Head of caudate nucleus (tissue), 42 donors: Measurements from ENCODE around the gene VAV1.
A peak's percentile ranks its signal among the peaks of the same experiment; 100 is the strongest.
"Not testable (repeated sequence)": the region's sequence is repeated elsewhere in the genome, so short reads cannot be mapped to it uniquely, and the experiment has no call there.

Experiments used
- DNase-seq, 42 donors: peaks; one replicate each; pipeline versions ENCODE4 v3.0.0 to v3.0.0-alpha.2; 2020 to 2021; ENCODE audit warnings: mixed read lengths in 7 of 42
- intact Hi-C: fragments of 100-400 bp; cut with DNase I; formaldehyde crosslinking; loops from one replicate; pipeline ENCODE4 v1.15.0; 2022

Gene VAV1

GRCh38 chr19:6736169-6736916 is 36.2 kb upstream of the VAV1 start:
- DNase-seq = peak in 41 of 42 donors; percentile 39 to 86 (median 66)
- intact Hi-C loops = loop anchor here (5.0 to 10.0 kb wide), 2 partner anchors 126 to 202 kb away; partner anchors contain the start of gene TNFSF9

GRCh38 chr19:6736917-6737283 is 35.6 kb upstream of the VAV1 start:
- peak in 4 of 42 donors; percentile 29 to 66 (median 40) for DNase-seq
- intact Hi-C loops = loop anchor here (5.0 to 10.0 kb wide), 2 partner anchors 125 to 202 kb away; partner anchors contain the start of gene TNFSF9

GRCh38 chr19:6737284-6737872 is 35.1 kb upstream of the VAV1 start, which contains the start of gene GPR108:
TSS of gene GPR108 (minus strand) at chr19:6737580. CDS start at chr19:6737576, 4 bp downstream.
- intact Hi-C loops = loop anchor here (5.0 to 10.0 kb wide), 2 partner anchors 125 to 203 kb away; partner anchors contain the start of gene TNFSF9
- DNase-seq = peak; percentile 99 to 100 (median 100)

GRCh38 chr19:6737873-6738786 is 34.4 kb upstream of the VAV1 start:
- intact Hi-C loops = loop anchor here (5.0 to 10.0 kb wide), 2 partner anchors 124 to 203 kb away; partner anchors contain the start of gene TNFSF9
- DNase-seq = peak; percentile 64 to 96 (median 79)

GRCh38 chr19:6738787-6739389 is 33.6 kb upstream of the VAV1 start:
- intact Hi-C loops = loop anchor here (5.0 to 10.0 kb wide), 2 partner anchors 123 to 204 kb away; partner anchors contain the start of gene TNFSF9
- DNase-seq = peak in 8 of 42 donors; percentile 20 to 55 (median 29)

- peak; percentile 56 to 93 (median 86) for DNase-seq
- intact Hi-C loops = loop anchor here (5.0 to 10.0 kb wide), 2 partner anchors 123 to 205 kb away; partner anchors contain the start of gene TNFSF9
Observed at GRCh38 chr19:6739390-6739882, 33.1 kb upstream of the VAV1 start, which contains the start of gene TRIP10. TSS of gene TRIP10 (plus strand) at chr19:6739680. CDS start at chr19:6739762, 82 bp downstream.

- intact Hi-C loops = loop anchor here (5.0 to 10.0 kb wide), 2 partner anchors 122 to 205 kb away; partner anchors contain the start of gene TNFSF9
- peak in 1 of 42 donors; percentile 30 for DNase-seq
Observed at GRCh38 chr19:6739883-6740588, 32.5 kb upstream of the VAV1 start.

GRCh38 chr19:6740589-6741343 is 31.7 kb upstream of the VAV1 start:
- intact Hi-C loops = no loop called here
- peak in 3 of 42 donors; percentile 32 to 54 (median 42) for DNase-seq

- intact Hi-C loops = no loop called here
Observed at GRCh38 chr19:6743066-6743465, 29.4 kb upstream of the VAV1 start.

GRCh38 chr19:6743714-6744380 is 28.7 kb upstream of the VAV1 start:
- no peak for DNase-seq
- intact Hi-C loops = no loop called here

More at GRCh38 chr19:6743066-6743465, 29.4 kb upstream of the VAV1 start:
- DNase-seq = no peak

- intact Hi-C loops = no loop called here
- peak in 39 of 42 donors; percentile 43 to 91 (median 75) for DNase-seq
Observed at GRCh38 chr19:6744381-6745301, 27.9 kb upstream of the VAV1 start.

GRCh38 chr19:6745965-6746364 is 26.5 kb upstream of the VAV1 start:
- intact Hi-C loops = no loop called here
- DNase-seq = no peak

GRCh38 chr19:6748543-6748942 is 24.0 kb upstream of the VAV1 start:
- intact Hi-C loops, DNase-seq: not testable (repeated sequence)

- DNase-seq = no peak
- intact Hi-C loops = loop anchor here (10.0 kb wide), 1 partner anchor 115 kb away; no protein-coding TSS in a partner anchor
Observed at GRCh38 chr19:6750062-6750461, 22.4 kb upstream of the VAV1 start.

- intact Hi-C loops = loop anchor here (10.0 kb wide), 1 partner anchor 116 kb away; no protein-coding TSS in a partner anchor
- no peak for DNase-seq
Observed at GRCh38 chr19:6751189-6751588, 21.3 kb upstream of the VAV1 start.
